Nephron (organoid): ENCODE data around the gene IFNA13.

Experiments used
- H3K27ac Mint-ChIP-seq, 3 experiments: 2 replicates each; pipeline ENCODE4 v1.8.0; 2020; ENCODE audit warnings: mixed read lengths in 3 of 3, mild to moderate bottlenecking in 2 of 3, moderate library complexity in 1 of 3
- H3K27me3 Mint-ChIP-seq: 2 replicates; pipeline ENCODE4 v1.8.0; 2021; ENCODE audit warnings: low read depth, mild to moderate bottlenecking, moderate library complexity, mixed read lengths
- H3K36me3 Mint-ChIP-seq: 2 replicates; pipeline ENCODE4 v1.8.0; 2020; ENCODE audit warnings: low read depth, mixed read lengths
- H3K4me1 Mint-ChIP-seq: 2 replicates; pipeline ENCODE4 v1.8.0; 2020; ENCODE audit warnings: mixed read lengths
- H3K4me3 Mint-ChIP-seq, 3 experiments: 2 replicates each; pipeline ENCODE4 v1.8.0; 2020; ENCODE audit warnings: mild to moderate bottlenecking in 3 of 3, mixed read lengths in 3 of 3, moderate library complexity in 2 of 3
- H3K9me3 Mint-ChIP-seq: 2 replicates; pipeline ENCODE4 v1.8.0; 2020; ENCODE audit warnings: mixed read lengths
- CTCF ChIP-seq, 3 experiments: fragments of 200-600 bp; sonication (generic); IDR thresholded peaks; one replicate each; pipeline ENCODE4 v1.5.0; 2021; ENCODE audit warnings: antibody characterized with exemption in 3 of 3; ENCODE audit not compliant: unreplicated experiment in 3 of 3

The IFNA13 gene

GRCh38 chr9:21367957-21368356 lies at the start of gene IFNA13:
IFNA13 (minus strand) TSS chr9:21368057; CDS start chr9:21368010, 47 bp downstream.
- H3K27ac Mint-ChIP-seq: no peak within 1 kb of the TSS
- H3K9me3 Mint-ChIP-seq: no peaks in the 10 kb centered on the region
- H3K4me1 Mint-ChIP-seq: no peaks in the 10 kb centered on the region
- H3K36me3 Mint-ChIP-seq: no peaks in the 10 kb centered on the region
- TF ChIP-seq CTCF (IDR thresholded peaks at IDR 0.05; ENCODE audit: unreplicated experiment in 3 of 3): no peak
- H3K27me3 Mint-ChIP-seq: no peaks in the 10 kb centered on the region
- no peak within 1 kb of the TSS for H3K4me3 Mint-ChIP-seq

- no peaks in the 10 kb centered on the region for H3K36me3 Mint-ChIP-seq
- no peak overlapping the region for H3K27ac Mint-ChIP-seq
- H3K4me3 Mint-ChIP-seq: no peak overlapping the region
- TF ChIP-seq CTCF (IDR thresholded peaks at IDR 0.05; ENCODE audit: unreplicated experiment in 3 of 3): no peak
- no peaks in the 10 kb centered on the region for H3K4me1 Mint-ChIP-seq
- no peaks in the 10 kb centered on the region for H3K9me3 Mint-ChIP-seq
- H3K27me3 Mint-ChIP-seq: no peaks in the 10 kb centered on the region
Observed at GRCh38 chr9:21415493-21416267, 47.8 kb upstream of the IFNA13 start.

GRCh38 chr9:21414220-21414940 lies 46.5 kb upstream of the IFNA13 start:
- no peaks in the 10 kb centered on the region for H3K9me3 Mint-ChIP-seq
- TF ChIP-seq CTCF (IDR thresholded peaks at IDR 0.05; ENCODE audit: unreplicated experiment in 3 of 3): no peak
- no peaks in the 10 kb centered on the region for H3K36me3 Mint-ChIP-seq
- H3K4me3 Mint-ChIP-seq: no peak overlapping the region
- no peaks in the 10 kb centered on the region for H3K27me3 Mint-ChIP-seq
- H3K27ac Mint-ChIP-seq: no peak overlapping the region
- no peaks in the 10 kb centered on the region for H3K4me1 Mint-ChIP-seq

GRCh38 chr9:21413624-21414023 lies 45.8 kb upstream of the IFNA13 start:
- H3K27me3 Mint-ChIP-seq: no peaks in the 10 kb centered on the region
- H3K4me3 Mint-ChIP-seq: no peak overlapping the region
- no peak overlapping the region for H3K27ac Mint-ChIP-seq
- no peaks in the 10 kb centered on the region for H3K4me1 Mint-ChIP-seq
- no peaks in the 10 kb centered on the region for H3K36me3 Mint-ChIP-seq
- TF ChIP-seq CTCF (IDR thresholded peaks at IDR 0.05; ENCODE audit: unreplicated experiment in 3 of 3): no peak
- H3K9me3 Mint-ChIP-seq: no peaks in the 10 kb centered on the region

GRCh38 chr9:21413151-21413550 lies 45.3 kb upstream of the IFNA13 start:
- Mint-ChIP-seq H3K9me3 (no peaks in the 10 kb centered on the region), H3K36me3 (no peaks in the 10 kb centered on the region), H3K4me3 (no peak overlapping the region), H3K27ac (no peak overlapping the region), H3K4me1 (no peaks in the 10 kb centered on the region), H3K27me3 (no peaks in the 10 kb centered on the region)
- TF ChIP-seq CTCF (IDR thresholded peaks at IDR 0.05; ENCODE audit: unreplicated experiment in 3 of 3): no peak
